Coronary artery (tissue), 2 donors: ENCODE measurements around the gene NALCN.

Experiments
- DNase-seq: peaks from one replicate; pipeline ENCODE4 v3.0.0-alpha.2; 2017; ENCODE audit warnings: low spot score
- H3K27ac ChIP-seq, 2 donors: fragments of 200-600 bp; sonication (generic); one replicate each; pipeline ENCODE4 v1.5.1; 2016 to 2019
- H3K4me3 ChIP-seq: fragments of 200-600 bp; sonication (generic); 2 replicates; pipeline ENCODE4 v1.5.1; 2016; ENCODE audit warnings: mild to moderate bottlenecking, moderate library complexity
- TF ChIP-seq, protein P1 (sequence below): fragments of 200-600 bp; sonication (generic); IDR thresholded peaks from one replicate; pipeline ENCODE4 v1.5.1; 2019; ENCODE audit warnings: antibody characterized with exemption

Gene NALCN

DNA sequence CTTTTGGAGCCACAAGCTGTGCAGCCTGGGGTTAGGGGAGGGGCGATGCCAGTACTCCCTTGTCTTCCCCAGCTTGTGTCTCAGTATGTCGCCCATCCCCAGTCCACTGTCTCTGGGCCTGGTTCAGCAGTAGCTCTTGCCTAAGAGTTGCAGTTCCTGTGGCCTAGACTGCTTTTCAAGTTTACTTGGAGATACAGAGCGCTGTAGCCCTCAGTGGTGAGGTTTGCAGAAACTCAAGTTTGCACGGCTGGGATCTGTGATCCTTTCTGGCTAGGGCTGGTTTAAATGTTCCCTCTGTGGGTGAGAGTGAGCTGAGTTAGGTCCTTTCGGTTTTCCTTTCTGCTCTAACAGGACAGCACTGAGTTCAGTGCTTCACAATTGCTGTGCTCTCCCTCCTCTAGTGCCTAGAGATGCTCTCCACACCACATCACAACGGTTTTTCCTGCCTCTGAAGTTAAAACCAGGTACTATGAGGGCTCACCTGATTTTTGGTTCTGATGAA is 381.1 kb downstream of the NALCN start:
- Histone ChIP-seq H3K27ac (no peak overlapping the region), H3K4me3 (no peak overlapping the region)
- TF ChIP-seq, protein P1, sequence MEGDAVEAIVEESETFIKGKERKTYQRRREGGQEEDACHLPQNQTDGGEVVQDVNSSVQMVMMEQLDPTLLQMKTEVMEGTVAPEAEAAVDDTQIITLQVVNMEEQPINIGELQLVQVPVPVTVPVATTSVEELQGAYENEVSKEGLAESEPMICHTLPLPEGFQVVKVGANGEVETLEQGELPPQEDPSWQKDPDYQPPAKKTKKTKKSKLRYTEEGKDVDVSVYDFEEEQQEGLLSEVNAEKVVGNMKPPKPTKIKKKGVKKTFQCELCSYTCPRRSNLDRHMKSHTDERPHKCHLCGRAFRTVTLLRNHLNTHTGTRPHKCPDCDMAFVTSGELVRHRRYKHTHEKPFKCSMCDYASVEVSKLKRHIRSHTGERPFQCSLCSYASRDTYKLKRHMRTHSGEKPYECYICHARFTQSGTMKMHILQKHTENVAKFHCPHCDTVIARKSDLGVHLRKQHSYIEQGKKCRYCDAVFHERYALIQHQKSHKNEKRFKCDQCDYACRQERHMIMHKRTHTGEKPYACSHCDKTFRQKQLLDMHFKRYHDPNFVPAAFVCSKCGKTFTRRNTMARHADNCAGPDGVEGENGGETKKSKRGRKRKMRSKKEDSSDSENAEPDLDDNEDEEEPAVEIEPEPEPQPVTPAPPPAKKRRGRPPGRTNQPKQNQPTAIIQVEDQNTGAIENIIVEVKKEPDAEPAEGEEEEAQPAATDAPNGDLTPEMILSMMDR: no peak
- DNase-seq: no peak

DNA sequence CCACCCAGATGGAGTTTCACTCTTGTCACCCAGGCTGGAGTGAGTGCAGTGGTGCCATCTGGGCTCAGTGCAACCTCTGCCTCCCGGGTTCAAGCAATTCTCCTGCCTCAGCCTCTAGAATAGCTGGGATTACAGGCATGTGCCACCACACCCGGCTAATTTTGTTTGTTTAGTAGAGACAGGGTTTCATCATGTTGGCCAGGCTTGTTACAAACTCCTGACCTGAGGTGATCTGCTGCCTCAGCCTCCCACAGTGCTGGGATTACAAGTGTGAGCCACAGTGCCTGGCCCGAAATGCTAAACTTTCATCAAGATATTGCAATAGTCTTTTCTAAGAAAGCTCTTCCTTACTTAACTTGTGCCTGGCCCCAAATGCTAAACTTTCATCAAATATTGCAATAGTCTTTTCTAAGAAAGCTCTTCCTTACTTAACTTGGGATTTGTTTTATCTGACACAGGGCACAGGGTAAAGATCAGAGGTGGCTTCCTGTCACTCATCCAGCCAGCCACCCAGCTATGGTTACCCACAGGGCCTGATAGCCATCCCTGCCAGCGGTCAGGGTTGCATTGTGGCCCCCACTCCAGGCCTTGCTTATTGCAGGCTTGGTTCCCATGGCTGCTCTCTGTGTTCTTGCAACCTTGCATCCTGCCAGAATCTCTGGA is 389.4 kb downstream of the NALCN start:
- no peak for DNase-seq
- Histone ChIP-seq H3K4me3 (no peak overlapping the region), H3K27ac (no peak overlapping the region)
- TF ChIP-seq, protein P1: no peak

DNA sequence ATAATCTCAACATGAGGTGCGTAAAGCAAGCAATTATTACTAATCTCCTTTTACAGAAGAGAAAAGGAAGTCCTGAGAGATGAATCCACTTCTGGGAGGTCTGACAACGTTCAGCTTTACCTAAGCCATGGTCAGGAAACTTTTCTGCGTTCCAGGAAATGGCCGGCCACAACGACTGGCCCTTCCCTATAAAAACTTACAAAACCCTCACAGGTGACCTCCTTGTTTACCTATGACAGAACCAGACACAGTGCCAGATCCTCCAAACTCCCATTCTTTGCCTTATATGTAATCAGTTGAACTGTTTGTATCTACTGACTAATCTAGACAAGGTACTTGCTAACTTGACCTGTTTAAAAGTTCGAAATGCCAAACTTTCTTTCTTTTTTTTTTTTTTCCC is 390.0 kb downstream of the NALCN start:
- TF ChIP-seq, protein P1: no peak
- no peak for DNase-seq
- no peak overlapping the region for H3K4me3 ChIP-seq
- no peak overlapping the region for H3K27ac ChIP-seq

DNA sequence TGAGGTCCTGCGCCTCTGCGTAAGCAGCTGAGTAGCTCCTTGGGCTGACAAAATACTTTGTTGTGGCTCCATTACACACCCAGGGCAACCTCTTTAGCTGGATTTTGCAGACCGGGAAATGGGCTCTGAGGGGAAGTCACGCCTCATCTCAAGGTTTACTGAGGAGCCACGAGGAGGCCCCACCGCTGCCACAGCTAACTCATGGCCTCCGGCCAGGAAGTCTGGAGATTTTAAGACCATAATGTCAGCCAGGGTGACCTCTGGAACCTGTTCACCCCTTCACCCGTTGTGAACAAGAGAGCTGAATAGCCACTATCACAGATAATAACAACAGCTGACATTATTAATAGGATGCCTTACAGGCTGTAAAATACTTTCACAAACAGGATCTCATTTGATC is 390.4 kb downstream of the NALCN start:
- DNase-seq: no peak
- Histone ChIP-seq H3K4me3 (no peak overlapping the region), H3K27ac (no peak overlapping the region)
- TF ChIP-seq, protein P1: no peak

DNA sequence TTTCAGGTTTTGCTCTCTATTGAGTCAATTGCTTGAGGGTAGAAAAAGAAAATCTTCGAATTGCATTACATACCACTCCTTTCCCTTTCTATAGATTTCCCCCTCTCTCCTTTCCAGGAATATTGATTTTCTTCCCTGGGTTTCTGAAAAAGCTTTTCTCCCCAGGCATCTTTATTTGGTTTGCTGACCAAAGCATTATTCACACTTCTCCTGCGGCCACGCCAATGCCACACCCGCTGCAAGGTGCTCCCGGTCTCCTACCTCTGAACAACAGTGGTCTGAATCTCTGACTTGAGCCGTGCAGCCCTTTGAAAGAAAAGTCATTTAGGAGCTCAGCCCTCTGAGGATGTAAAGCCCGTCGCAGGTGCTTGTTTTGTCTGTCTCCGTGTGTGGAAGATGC is 390.8 kb downstream of the NALCN start:
- DNase-seq: no peak
- Histone ChIP-seq H3K27ac (no peak overlapping the region), H3K4me3 (no peak overlapping the region)
- TF ChIP-seq, protein P1: no peak

DNA sequence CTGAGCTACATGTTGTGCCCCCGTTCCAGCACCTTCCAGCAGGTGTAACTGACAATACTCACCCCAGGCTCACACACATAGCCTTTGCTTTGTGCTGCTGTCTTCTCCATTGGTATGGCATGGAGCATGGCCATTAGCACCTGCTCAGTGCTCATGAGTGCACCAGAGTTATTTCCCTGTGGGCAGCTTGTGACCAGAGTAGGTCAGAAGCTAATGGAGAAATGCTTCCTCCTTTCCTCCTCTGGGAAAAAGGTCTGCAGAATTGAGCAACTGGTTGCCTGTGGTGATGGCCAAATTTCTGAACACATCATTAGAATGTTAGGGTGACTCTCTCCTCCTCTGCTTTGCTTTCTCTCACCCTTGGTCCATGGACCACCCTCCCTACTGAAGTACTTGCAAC is 397.2 kb downstream of the NALCN start:
- TF ChIP-seq, protein P1: no peak
- H3K27ac ChIP-seq: no peak overlapping the region
- no peak for DNase-seq
- no peak overlapping the region for H3K4me3 ChIP-seq

DNA sequence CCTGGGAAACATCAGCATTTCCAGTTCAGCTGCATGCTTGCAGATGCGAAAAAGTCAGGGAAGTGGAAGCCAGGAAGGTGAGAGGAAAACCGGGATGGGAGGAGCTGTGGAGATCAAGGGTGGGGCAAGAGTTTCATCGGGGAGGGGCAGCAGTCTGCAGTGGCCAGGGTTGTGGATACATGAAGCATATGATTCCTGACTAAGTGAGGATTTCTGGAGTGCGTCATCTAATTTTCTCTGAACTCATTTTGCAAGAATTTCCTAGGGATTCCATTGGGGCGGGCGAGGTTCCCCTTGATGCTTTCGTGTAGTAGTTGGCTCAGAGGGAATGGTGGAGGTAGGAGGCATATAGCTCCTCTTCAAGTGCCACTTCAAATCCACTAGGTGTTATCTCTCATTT is 397.6 kb downstream of the NALCN start:
- Histone ChIP-seq H3K4me3 (no peak overlapping the region), H3K27ac (no peak overlapping the region)
- TF ChIP-seq, protein P1: no peak
- no peak for DNase-seq
